DOHH2 (cell line): ENCODE data around the gene CHCHD6.

Experiments used
- H3F3A ChIP-seq: fragments of 200-600 bp; sonication (generic), shearing (Covaris generic); 2 replicates; pipeline ENCODE4 v1.6.0; 2016; ENCODE audit warnings: antibody characterized with exemption, mild to moderate bottlenecking; ENCODE audit not compliant: control insufficient read depth, insufficient read depth
- H3K27ac ChIP-seq: fragments of 200-600 bp; sonication (generic); 2 replicates; pipeline ENCODE4 v1.5.1; 2014; ENCODE audit warnings: low read depth, mild to moderate bottlenecking, low read length, moderate library complexity
- H3K27me3 ChIP-seq: fragments of 200-600 bp; sonication (generic); 2 replicates; pipeline ENCODE4 v1.6.1; 2014; ENCODE audit warnings: mild to moderate bottlenecking, low read length, mixed read lengths; ENCODE audit not compliant: control insufficient read depth
- H3K36me3 ChIP-seq: fragments of 200-600 bp; sonication (generic); 2 replicates; pipeline ENCODE4 v1.6.1; 2014; ENCODE audit warnings: mild to moderate bottlenecking, low read length, moderate library complexity, mixed read lengths; ENCODE audit not compliant: control insufficient read depth
- H3K4me1 ChIP-seq: fragments of 200-600 bp; sonication (generic); 2 replicates; pipeline ENCODE4 v1.6.1; 2014; ENCODE audit warnings: mild to moderate bottlenecking, low read length, mixed read lengths; ENCODE audit not compliant: control insufficient read depth
- H3K4me2 ChIP-seq: fragments of 200-600 bp; sonication (generic); 2 replicates; pipeline ENCODE4 v1.6.0; 2014; ENCODE audit warnings: mild to moderate bottlenecking, low read length, moderate library complexity
- H3K4me3 ChIP-seq: fragments of 200-600 bp; sonication (generic); 2 replicates; pipeline ENCODE4 v1.5.1; 2014; ENCODE audit warnings: mild to moderate bottlenecking, low read length, mixed read lengths
- H3K79me2 ChIP-seq: fragments of 200-600 bp; sonication (generic); 2 replicates; pipeline ENCODE4 v1.6.1; 2014; ENCODE audit warnings: mild to moderate bottlenecking, low read length, mixed read lengths; ENCODE audit not compliant: control insufficient read depth
- H3K9me2 ChIP-seq: fragments of 200-600 bp; sonication (generic); replicated peaks from 2 replicates; pipeline ENCODE4 v1.6.1; 2014; ENCODE audit warnings: mild to moderate bottlenecking, low read length, mixed read lengths; ENCODE audit not compliant: control insufficient read depth
- H3K9me3 ChIP-seq: fragments of 200-600 bp; sonication (generic); 2 replicates; pipeline ENCODE4 v1.6.1; 2014; ENCODE audit warnings: antibody characterized with exemption, low read length, mixed read lengths; ENCODE audit not compliant: control insufficient read depth, insufficient read depth
- H4K20me1 ChIP-seq: fragments of 200-600 bp; sonication (generic); 2 replicates; pipeline ENCODE4 v1.6.0; 2014; ENCODE audit warnings: low read depth, mild to moderate bottlenecking, antibody characterized with exemption, low read length, moderate library complexity; ENCODE audit not compliant: control insufficient read depth, insufficient read depth
- EZH2phosphoT487 ChIP-seq: fragments of 200-600 bp; sonication (generic); IDR thresholded peaks from 2 replicates; pipeline ENCODE4 v1.6.1; 2017; ENCODE audit warnings: borderline replicate concordance, mild to moderate bottlenecking, antibody characterized with exemption, low read length, moderate library complexity, mixed read lengths
- TF ChIP-seq, protein P1 (sequence below): fragments of 200-600 bp; sonication (generic); IDR thresholded peaks from one replicate; pipeline ENCODE4 v1.5.1; 2014; ENCODE audit warnings: antibody characterized with exemption, mild to moderate bottlenecking, low read depth, low read length; ENCODE audit not compliant: poor library complexity, severe bottlenecking

CHCHD6 gene

DNA sequence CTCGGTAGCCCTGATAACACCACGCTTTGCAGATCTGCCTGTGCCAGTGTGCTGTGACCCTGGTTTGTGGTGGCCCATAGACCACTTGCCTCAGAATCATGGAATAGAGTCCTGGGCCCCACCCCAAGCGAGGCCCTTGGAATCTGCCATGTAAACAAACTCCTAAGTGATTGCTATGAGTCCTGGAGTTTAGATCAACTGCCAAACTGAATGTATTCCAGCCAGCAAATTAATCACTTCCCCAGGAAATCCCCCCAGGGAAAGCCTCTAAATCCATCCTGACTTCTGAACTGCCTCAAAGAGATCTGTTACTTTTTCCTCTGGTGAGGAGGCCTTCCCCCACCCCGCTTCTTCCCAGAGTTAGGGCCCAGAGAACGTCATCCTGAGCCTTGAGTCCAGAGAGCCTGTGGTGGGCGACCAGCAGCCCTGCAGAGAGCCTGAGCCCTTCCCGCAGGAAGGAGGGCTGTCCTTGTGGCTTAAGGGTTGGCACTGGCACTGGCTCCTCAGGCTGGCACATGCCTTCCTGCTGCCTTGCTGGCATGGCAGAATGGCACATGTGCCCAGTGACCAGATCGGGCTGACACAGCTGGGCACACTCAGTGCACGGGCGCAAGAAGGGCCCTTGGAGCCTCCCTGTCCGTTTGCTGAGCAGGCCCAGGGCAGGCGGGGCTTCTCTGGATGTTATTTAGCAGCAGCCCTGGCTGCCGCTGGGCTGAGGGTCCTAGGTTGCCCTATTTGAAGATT lies 228.3 kb downstream of the CHCHD6 start:
- H3K4me3 ChIP-seq: no peak overlapping the region
- H3F3A ChIP-seq: no peaks in the 10 kb centered on the region
- no peaks in the 10 kb centered on the region for H3K27me3 ChIP-seq
- TF ChIP-seq, protein P1, sequence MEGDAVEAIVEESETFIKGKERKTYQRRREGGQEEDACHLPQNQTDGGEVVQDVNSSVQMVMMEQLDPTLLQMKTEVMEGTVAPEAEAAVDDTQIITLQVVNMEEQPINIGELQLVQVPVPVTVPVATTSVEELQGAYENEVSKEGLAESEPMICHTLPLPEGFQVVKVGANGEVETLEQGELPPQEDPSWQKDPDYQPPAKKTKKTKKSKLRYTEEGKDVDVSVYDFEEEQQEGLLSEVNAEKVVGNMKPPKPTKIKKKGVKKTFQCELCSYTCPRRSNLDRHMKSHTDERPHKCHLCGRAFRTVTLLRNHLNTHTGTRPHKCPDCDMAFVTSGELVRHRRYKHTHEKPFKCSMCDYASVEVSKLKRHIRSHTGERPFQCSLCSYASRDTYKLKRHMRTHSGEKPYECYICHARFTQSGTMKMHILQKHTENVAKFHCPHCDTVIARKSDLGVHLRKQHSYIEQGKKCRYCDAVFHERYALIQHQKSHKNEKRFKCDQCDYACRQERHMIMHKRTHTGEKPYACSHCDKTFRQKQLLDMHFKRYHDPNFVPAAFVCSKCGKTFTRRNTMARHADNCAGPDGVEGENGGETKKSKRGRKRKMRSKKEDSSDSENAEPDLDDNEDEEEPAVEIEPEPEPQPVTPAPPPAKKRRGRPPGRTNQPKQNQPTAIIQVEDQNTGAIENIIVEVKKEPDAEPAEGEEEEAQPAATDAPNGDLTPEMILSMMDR: no peak
- TF ChIP-seq EZH2phosphoT487: no peak
- no peaks in the 10 kb centered on the region for H3K9me3 ChIP-seq
- no peaks in the 10 kb centered on the region for H3K4me1 ChIP-seq
- H3K36me3 ChIP-seq: no peaks in the 10 kb centered on the region
- H3K4me2 ChIP-seq: no peak overlapping the region
- H3K79me2 ChIP-seq: no peaks in the 10 kb centered on the region
- H3K9me2 ChIP-seq: no peaks in the 10 kb centered on the region
- no peak overlapping the region for H3K27ac ChIP-seq
- H4K20me1 ChIP-seq: no peaks in the 10 kb centered on the region

DNA sequence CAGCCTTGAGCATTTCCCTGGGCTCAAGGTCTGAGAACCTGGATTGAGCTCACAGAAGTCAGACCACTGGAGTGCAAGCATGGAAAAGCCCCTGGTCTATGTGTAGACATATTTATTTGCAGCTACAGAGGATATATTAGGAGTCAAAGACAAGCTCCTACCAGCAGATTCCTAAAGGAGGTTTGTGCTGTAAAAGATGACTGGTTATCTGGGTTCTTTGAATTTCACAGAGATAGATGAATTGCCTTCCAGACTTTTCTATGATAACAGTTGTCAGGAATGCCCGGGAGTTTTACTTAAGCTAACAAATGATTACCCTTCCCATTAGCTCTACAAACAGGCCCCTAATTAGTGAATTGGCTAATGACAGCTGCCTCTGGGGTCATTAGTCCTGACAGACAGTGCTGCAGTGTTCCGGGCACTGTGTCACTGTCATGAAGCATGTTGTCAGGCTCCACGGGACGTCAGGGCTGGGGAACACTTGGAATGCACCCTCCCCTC lies 230.0 kb downstream of the CHCHD6 start:
- H3K36me3 ChIP-seq: no peaks in the 10 kb centered on the region
- H3K4me2 ChIP-seq: no peak overlapping the region
- no peak overlapping the region for H3K27ac ChIP-seq
- no peaks in the 10 kb centered on the region for H3K27me3 ChIP-seq
- H3K4me1 ChIP-seq: no peaks in the 10 kb centered on the region
- H3K79me2 ChIP-seq: no peaks in the 10 kb centered on the region
- no peak for TF ChIP-seq EZH2phosphoT487
- TF ChIP-seq, protein P1: no peak
- no peaks in the 10 kb centered on the region for H3K9me3 ChIP-seq
- no peaks in the 10 kb centered on the region for H3K9me2 ChIP-seq
- no peak overlapping the region for H3K4me3 ChIP-seq
- H3F3A ChIP-seq: no peaks in the 10 kb centered on the region
- no peaks in the 10 kb centered on the region for H4K20me1 ChIP-seq

DNA sequence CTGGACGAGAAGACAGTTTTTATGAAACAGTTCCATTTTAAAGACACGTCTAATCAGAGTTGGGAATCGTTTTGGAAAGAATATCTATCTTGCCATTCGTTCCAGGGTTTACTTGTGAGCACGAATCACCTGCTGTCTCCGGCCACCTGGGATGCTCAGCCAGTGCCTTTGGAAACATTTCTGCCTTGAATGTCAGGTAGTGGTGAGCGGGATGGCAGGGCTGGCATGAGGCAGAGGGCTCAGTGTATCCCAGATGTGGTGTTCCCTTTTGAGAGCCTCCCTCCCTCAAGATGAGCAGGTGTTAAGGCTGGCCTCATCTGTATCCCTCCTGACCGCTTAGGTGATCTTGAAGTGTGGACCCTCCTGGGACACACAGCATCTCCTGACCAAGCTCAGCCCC lies 231.0 kb downstream of the CHCHD6 start:
- H3K36me3 ChIP-seq: no peaks in the 10 kb centered on the region
- no peaks in the 10 kb centered on the region for H3K9me2 ChIP-seq
- 0 out of 2 replicates have a peak, but pooled peaks cover 2% of the 10 kb centered on the region for H4K20me1 ChIP-seq
- H3K27me3 ChIP-seq: no peaks in the 10 kb centered on the region
- no peaks in the 10 kb centered on the region for H3K79me2 ChIP-seq
- TF ChIP-seq EZH2phosphoT487: no peak
- TF ChIP-seq, protein P1: no peak
- no peaks in the 10 kb centered on the region for H3K4me1 ChIP-seq
- no peak overlapping the region for H3K27ac ChIP-seq
- no peak overlapping the region for H3K4me3 ChIP-seq
- no peaks in the 10 kb centered on the region for H3F3A ChIP-seq
- no peak overlapping the region for H3K4me2 ChIP-seq
- no peaks in the 10 kb centered on the region for H3K9me3 ChIP-seq
